Dendritic cell treated with granulocyte-macrophage colony-stimulating factor and Interleukin-4, amounts not matched to agents 40 ng/mL and 50 ng/mL, for 4 days (primary cell): ENCODE results near the gene CDC42SE2.
A peak's percentile ranks its signal among the peaks of the same experiment; 100 is the strongest.
"Not testable (repeated sequence)": the region's sequence is repeated elsewhere in the genome, so short reads cannot be mapped to it uniquely, and the experiment has no call there.

ENCODE experiments used
- H3K27ac Mint-ChIP-seq: one replicate; pipeline ENCODE4 v1.8.0; 2022; ENCODE audit warnings: mild to moderate bottlenecking, mixed read lengths
- H3K27me3 Mint-ChIP-seq: one replicate; pipeline ENCODE4 v1.8.0; 2022; ENCODE audit warnings: mild to moderate bottlenecking, mixed read lengths
- H3K36me3 Mint-ChIP-seq: one replicate; pipeline ENCODE4 v1.8.0; 2022; ENCODE audit warnings: low read depth, mixed read lengths
- H3K4me1 Mint-ChIP-seq: one replicate; pipeline ENCODE4 v1.8.0; 2022; ENCODE audit warnings: low read depth, mixed read lengths
- H3K4me3 Mint-ChIP-seq: one replicate; pipeline ENCODE4 v1.8.0; 2022; ENCODE audit warnings: mild to moderate bottlenecking, moderate library complexity, mixed read lengths
- H3K9me3 Mint-ChIP-seq: one replicate; pipeline ENCODE4 v1.8.0; 2022; ENCODE audit warnings: mixed read lengths
- intact Hi-C: fragments of 100-400 bp; cut with micrococcal nuclease; formaldehyde crosslinking; loops from one replicate; pipeline ENCODE4 v1.15.0; 2022

CDC42SE2 gene

DNA sequence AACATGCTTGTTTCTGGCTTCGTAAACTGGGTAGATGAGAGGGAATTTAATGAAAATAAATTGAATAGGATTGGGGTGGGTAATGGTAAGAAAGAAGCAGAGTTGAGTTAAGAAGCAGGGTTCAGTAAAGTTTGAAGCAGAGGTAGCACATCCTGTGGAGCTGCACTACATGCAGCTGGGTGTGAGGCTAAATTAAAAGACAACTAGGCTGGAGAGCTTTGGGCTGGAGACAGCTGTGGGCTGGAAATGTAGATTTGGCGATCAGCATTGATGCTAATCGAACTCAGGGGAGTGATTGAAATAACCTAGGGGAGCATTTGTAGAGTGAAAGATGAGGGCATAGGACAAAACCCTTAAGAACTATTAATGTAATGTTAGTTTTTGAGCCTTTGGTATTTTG, 35.6 kb downstream of the CDC42SE2 start:
- intact Hi-C loops = no loop called here
- no peak overlapping the region for H3K4me3 Mint-ChIP-seq
- H3K27me3 Mint-ChIP-seq = no peaks in the 10 kb centered on the region
- peaks cover 36% of the 10 kb centered on the region for H3K36me3 Mint-ChIP-seq
- H3K4me1 Mint-ChIP-seq = peaks cover 40% of the 10 kb centered on the region
- H3K9me3 Mint-ChIP-seq = no peaks in the 10 kb centered on the region
- peak overlapping the region; percentile 20 for H3K27ac Mint-ChIP-seq

DNA sequence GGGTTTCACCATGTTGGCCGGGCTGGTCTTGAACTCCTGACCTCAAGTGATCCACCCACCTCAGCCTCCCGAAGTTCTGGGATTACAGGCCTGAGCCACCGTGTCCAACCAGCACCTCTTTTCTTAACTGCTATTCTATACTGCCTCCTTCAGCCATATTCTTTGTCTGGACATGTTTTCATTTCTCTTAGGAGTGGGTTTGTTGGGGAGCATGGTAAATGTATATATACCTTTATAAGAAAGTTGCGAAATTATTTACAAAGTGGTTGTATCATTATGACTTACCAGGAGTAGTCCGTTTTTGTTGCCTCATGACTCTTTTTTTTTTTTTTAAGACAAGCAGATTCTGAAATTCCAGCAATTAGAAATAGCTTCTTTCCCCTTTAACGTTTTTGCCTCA, 38.7 kb downstream of the CDC42SE2 start:
- Mint-ChIP-seq H3K9me3 (no peaks in the 10 kb centered on the region), H3K4me3 (no peak overlapping the region), H3K27me3 (no peaks in the 10 kb centered on the region), H3K4me1 (peaks cover 50% of the 10 kb centered on the region), H3K27ac (no peak overlapping the region), H3K36me3 (peaks cover 23% of the 10 kb centered on the region)
- intact Hi-C loops = no loop called here

DNA sequence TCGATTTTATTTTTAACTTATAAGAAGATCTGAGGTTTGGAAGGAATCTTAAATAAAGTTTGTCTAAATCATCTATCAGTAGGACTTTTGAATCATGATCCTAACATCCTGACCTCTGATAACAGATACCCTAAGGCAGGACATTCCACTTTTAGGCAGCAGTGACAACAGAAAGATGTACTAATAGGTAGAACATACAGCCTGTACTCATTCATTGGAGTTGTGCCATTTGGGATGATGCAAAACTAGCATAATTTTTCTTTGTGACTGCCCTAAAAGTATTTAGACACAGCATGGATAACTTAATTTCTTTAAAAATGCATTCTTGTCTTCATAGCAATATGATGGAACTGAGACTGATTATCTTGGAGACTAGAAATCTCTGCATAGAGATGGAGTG, 39.7 kb downstream of the CDC42SE2 start:
- Mint-ChIP-seq H3K4me1 (peaks cover 52% of the 10 kb centered on the region), H3K36me3 (peaks cover 23% of the 10 kb centered on the region), H3K9me3 (no peaks in the 10 kb centered on the region), H3K27ac (no peak overlapping the region), H3K27me3 (no peaks in the 10 kb centered on the region), H3K4me3 (no peak overlapping the region)
- intact Hi-C loops = no loop called here

DNA sequence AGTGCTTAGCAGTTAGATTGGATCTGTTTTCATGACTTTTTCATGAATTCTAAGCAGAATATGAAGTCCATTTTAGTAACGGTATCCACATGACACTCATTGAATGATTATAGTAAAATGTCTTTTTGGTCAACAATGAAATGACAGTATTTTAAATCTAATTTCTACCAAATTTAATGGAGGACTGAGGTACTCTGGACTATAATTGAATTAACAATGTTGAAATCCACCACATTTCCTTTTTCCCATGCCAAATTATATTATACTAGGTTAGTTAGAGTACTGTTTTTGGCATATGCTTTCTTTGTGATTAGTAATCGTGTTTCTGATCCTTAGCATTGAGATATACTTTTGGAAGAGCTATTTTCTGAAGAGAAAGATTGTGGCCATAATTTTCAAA, 40.6 kb downstream of the CDC42SE2 start:
- Mint-ChIP-seq H3K36me3 (peaks cover 14% of the 10 kb centered on the region), H3K4me3 (no peak overlapping the region), H3K9me3 (no peaks in the 10 kb centered on the region), H3K27me3 (no peaks in the 10 kb centered on the region), H3K4me1 (peaks cover 43% of the 10 kb centered on the region), H3K27ac (no peak overlapping the region)
- intact Hi-C loops = no loop called here

DNA sequence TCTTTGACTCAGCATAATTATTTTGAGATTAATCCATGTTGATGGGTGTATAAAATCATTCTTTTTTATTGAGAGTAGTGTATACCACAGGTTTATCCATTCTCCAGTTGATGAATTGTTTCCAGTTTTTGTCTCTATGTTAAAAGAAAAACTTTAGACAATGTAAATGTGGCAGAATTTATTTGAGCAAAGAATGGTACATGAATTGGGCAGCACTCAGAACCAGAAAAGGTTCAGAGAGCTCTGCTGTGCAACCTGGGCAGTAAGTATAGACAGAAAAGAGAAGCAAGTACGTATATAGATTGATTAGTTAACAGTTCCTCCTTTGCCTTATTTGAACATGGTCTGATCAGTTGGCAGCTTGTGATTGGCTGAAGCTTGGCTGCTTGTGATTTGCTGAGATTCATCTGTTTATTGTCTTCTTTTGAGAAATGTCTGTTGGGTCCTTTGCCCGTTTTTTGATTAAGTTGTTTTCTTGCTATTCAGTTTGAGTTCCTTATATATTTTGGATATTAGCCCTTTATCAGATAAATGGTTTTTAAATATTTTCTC, 41.4 kb downstream of the CDC42SE2 start:
- H3K27me3 Mint-ChIP-seq = no peaks in the 10 kb centered on the region
- peak overlapping the region; percentile 46 for H3K27ac Mint-ChIP-seq
- peaks cover 42% of the 10 kb centered on the region for H3K4me1 Mint-ChIP-seq
- H3K9me3 Mint-ChIP-seq = no peaks in the 10 kb centered on the region
- intact Hi-C loops = no loop called here
- H3K36me3 Mint-ChIP-seq = peaks cover 8% of the 10 kb centered on the region
- H3K4me3 Mint-ChIP-seq = no peak overlapping the region

DNA sequence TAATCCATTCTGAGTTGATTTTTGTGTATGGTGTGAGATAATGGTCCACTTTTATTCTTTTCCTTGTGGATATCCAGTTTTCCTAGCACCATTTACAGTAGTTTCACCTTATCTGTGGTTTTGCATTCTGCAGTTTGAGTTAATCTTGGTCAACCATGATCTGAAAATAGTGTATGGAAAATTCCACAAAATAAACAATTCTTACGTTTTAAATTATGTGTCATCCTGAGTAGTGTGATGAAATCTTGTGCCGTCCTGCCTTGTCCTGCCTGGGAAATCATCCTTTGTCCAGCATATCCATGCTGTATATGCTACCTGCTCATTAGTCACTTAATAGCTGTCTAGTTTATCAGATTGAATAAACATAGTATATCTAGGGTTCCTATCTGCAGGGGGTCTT, 42.1 kb downstream of the CDC42SE2 start:
- no peaks in the 10 kb centered on the region for H3K27me3 Mint-ChIP-seq
- no peaks in the 10 kb centered on the region for H3K9me3 Mint-ChIP-seq
- H3K36me3 Mint-ChIP-seq = peaks cover 3% of the 10 kb centered on the region
- peak overlapping the region; percentile 46 for H3K27ac Mint-ChIP-seq
- intact Hi-C loops = no loop called here
- H3K4me3 Mint-ChIP-seq = no peak overlapping the region
- peaks cover 45% of the 10 kb centered on the region for H3K4me1 Mint-ChIP-seq

DNA sequence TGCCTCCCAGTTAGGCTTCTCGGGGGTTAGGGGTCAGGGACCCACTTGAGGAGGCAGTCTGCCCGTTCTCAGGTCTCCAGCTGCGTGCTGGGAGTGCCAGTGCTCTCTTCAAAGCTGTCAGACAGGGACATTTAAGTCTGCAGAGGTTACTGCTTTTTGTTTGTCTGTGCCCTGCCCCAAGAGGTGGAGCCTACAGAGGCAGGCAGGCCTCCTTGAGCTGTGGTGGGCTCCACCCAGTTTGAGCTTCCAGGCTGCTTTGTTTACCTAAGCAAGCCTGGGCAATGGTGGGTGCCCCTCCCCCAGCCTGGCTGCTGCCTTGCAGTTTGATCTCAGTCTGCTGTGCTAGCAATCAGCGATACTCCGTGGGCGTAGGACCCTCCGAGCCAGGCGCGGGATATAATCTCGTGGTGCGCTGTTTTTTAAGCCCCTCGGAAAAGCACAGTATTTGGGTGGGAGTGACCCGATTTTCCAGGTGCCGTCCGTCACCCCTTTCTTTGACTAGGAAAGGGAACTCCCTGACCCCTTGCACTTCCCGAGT, 48.5 kb downstream of the CDC42SE2 start:
- peaks cover 13% of the 10 kb centered on the region for H3K36me3 Mint-ChIP-seq
- H3K27ac Mint-ChIP-seq = peak overlapping the region; percentile 20
- intact Hi-C loops, H3K4me3 Mint-ChIP-seq, H3K27me3 Mint-ChIP-seq, H3K9me3 Mint-ChIP-seq: not testable (repeated sequence)
- peaks cover 56% of the 10 kb centered on the region for H3K4me1 Mint-ChIP-seq

DNA sequence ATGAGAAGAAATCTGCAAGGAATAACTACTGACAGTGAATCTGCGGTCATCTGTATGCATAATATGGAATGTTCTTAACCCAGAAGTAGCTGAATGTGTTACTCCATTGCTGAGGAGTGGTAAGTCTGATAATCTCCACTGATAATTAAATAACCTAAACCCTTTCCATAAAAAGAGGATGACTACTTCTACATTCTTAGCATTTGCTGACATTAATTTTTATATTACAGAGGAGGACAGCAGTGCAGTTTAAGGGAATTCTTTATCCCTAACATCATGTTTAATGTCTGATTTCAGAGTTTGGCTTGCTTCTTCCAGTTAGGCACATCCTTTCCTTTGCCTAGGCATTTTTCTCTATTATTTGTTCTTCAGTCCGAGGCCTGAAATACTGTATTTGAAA, 52.2 kb downstream of the CDC42SE2 start:
- Mint-ChIP-seq H3K27me3 (no peaks in the 10 kb centered on the region), H3K4me1 (peaks cover 40% of the 10 kb centered on the region), H3K27ac (no peak overlapping the region), H3K4me3 (no peak overlapping the region), H3K9me3 (no peaks in the 10 kb centered on the region), H3K36me3 (peaks cover 36% of the 10 kb centered on the region)
- intact Hi-C loops = no loop called here

DNA sequence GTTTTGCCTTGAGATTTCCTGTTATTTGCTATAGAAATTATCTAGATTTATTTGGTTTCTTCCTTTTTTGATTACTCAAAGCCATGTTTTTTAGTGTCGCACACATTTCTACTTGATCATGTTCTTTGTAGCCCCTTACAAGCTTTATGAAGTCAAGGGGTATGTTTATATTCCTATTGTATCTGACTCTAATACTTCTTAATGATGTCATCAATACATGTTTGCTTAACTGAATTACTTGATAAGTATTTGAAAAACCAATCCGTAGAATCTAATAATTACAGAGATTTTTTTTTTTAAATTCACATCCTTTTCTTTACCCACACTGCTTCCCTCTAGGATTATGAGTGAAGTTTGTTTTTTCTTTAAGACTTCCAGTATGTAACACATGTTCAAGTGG, 53.0 kb downstream of the CDC42SE2 start:
- Mint-ChIP-seq H3K4me1 (peaks cover 39% of the 10 kb centered on the region), H3K27me3 (no peaks in the 10 kb centered on the region), H3K36me3 (peaks cover 36% of the 10 kb centered on the region), H3K9me3 (no peaks in the 10 kb centered on the region), H3K4me3 (no peak overlapping the region), H3K27ac (no peak overlapping the region)
- intact Hi-C loops = no loop called here

DNA sequence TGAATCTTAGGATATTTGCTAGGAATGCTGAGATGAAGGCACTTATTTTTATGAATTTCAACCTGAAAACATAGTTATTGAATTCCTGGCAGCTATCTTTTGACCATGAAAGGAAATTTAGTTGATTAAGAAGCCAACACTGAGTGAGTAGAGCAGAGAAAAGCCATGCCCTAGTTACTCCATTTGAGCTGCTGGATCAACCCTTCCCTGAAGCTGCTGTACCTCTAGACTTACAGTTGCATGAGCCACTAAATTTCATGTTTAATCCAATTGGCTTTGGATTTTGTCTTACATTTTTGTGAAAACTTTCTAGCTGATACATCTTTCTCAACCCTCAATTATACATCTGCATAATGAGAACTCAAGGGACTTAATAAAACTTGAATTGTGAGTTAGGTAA, 54.6 kb downstream of the CDC42SE2 start:
- intact Hi-C loops = no loop called here
- Mint-ChIP-seq H3K4me1 (peaks cover 36% of the 10 kb centered on the region), H3K27ac (no peak overlapping the region), H3K4me3 (no peak overlapping the region), H3K27me3 (no peaks in the 10 kb centered on the region), H3K9me3 (no peaks in the 10 kb centered on the region), H3K36me3 (peaks cover 43% of the 10 kb centered on the region)

DNA sequence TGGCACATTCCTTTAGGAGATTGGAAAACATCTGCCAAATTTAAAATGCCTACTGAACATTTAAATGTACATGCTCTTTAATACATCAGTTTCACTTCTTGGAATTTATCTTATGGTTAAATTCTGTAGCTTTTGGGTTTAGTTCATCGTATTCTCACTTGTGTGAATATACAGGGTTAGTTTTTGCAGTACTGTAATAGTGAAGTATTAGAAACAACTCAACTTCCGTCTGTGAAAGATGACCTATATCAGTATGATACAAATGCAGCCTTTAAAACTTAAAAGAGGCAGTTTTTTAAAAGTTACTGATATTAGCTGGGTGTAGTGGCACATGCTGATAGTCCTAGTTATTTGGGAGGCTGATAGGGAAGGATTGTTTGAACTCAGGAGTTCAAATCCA, 57.2 kb downstream of the CDC42SE2 start:
- Mint-ChIP-seq H3K9me3 (no peaks in the 10 kb centered on the region), H3K4me3 (no peak overlapping the region), H3K4me1 (peaks cover 32% of the 10 kb centered on the region), H3K36me3 (peaks cover 42% of the 10 kb centered on the region), H3K27me3 (no peaks in the 10 kb centered on the region), H3K27ac (peak overlapping the region; percentile 20)
- intact Hi-C loops = loop anchor here (5.0 kb wide), 1 partner anchor 36 kb away; no protein-coding TSS in a partner anchor

DNA sequence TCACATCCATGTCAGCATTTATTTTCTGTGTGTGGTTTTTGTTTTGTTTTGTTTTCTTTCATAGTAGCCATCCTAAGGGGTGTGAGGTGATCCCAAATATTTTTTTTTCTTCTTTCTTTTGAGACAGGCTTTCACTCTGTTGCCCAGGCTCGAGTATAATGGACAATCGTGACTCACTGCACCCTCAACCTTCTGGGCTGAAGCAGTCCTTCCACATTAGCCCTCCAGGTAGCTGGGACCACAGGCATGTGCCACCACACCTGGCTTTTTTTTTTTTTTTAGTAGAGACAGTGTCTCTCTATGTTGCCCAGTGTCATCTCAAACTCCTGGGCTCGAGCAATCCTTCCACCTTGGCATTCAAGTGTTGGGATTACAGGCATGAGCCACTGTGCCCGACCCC, 59.1 kb downstream of the CDC42SE2 start:
- intact Hi-C loops = loop anchor here (5.0 kb wide), 1 partner anchor 34 kb away; no protein-coding TSS in a partner anchor
- H3K4me1 Mint-ChIP-seq = peaks cover 39% of the 10 kb centered on the region
- peak overlapping the region; percentile 71 for H3K27ac Mint-ChIP-seq
- H3K4me3 Mint-ChIP-seq = no peak overlapping the region
- peaks cover 36% of the 10 kb centered on the region for H3K36me3 Mint-ChIP-seq
- no peaks in the 10 kb centered on the region for H3K9me3 Mint-ChIP-seq
- H3K27me3 Mint-ChIP-seq = no peaks in the 10 kb centered on the region

DNA sequence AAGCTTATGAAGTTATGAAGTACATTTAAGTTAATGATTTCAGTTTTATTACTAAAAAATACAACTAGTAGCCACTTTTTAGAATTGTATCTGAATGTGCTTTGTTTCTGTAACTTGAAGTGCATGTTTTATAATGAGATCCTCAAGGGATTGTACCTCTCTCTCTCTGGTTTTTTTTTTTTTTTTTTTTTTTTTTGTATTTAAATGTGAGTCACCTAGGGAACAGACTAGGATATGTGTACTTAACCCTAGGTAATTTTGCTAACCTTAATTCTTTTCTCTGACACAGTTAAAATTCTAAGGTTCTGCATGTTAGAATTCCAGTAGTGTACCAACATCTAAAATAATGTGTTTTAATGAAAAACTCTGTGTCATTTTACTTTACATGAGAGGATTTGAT, 59.5 kb downstream of the CDC42SE2 start:
- Mint-ChIP-seq H3K36me3 (peaks cover 34% of the 10 kb centered on the region), H3K4me1 (peaks cover 44% of the 10 kb centered on the region), H3K4me3 (no peak overlapping the region), H3K27me3 (no peaks in the 10 kb centered on the region), H3K9me3 (no peaks in the 10 kb centered on the region), H3K27ac (peak overlapping the region; percentile 71)
- intact Hi-C loops = loop anchor here (5.0 kb wide), 1 partner anchor 34 kb away; no protein-coding TSS in a partner anchor

DNA sequence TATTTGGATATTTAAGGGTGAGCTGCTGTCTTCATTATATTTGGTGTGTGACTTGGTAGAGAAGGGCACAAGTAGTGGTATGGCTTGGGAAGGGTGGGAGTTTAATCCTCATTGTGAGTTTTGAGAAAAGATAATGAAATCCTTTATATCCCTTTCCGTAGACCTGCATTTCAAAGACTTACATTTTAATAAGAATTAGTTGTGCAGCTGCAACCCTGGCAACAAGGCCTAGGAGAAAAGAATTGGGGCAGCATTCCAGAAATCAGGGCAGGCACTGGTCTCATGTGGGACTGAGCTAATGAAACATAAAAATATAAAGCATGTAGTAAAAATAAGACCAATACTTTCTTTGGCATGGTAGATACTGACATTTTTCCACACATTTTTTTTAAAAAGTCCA, 60.5 kb downstream of the CDC42SE2 start:
- Mint-ChIP-seq H3K27ac (no peak overlapping the region), H3K9me3 (no peaks in the 10 kb centered on the region), H3K27me3 (no peaks in the 10 kb centered on the region), H3K4me1 (peaks cover 53% of the 10 kb centered on the region), H3K36me3 (peaks cover 26% of the 10 kb centered on the region), H3K4me3 (no peak overlapping the region)
- intact Hi-C loops = loop anchor here (5.0 kb wide), 1 partner anchor 33 kb away; no protein-coding TSS in a partner anchor
